ENCODE data around the gene NPHP4. TPM values are rescaled to one million over a fixed set of nuclear protein-coding genes. Genes with fewer than 3 reads are reported as not detected.

NPHP4 gene
- total and polyA plus RNA-seq, 10 of the 15 experiments (the other 5 are each of a cell fraction or from before 2014, with no cell fraction given): 0.16 to 10.5 (median 3.1) TPM

- ChIA-PET CTCF (no interaction called here), SMC1A (ENCODE audit: uncharacterized antibody, unreplicated experiment) (no interaction called here), RAD21 (ENCODE audit: unreplicated experiment) (no interaction called here), POLR2A (no interaction called here)
- no peaks in the 10 kb centered on the region for H3K9me3 ChIP-seq (replicated peaks; ENCODE audit: control insufficient read depth, insufficient read depth, low read length)
- H2AFZ ChIP-seq (ENCODE audit: control insufficient read depth, low read depth, low read length): no peak overlapping the region
- no peaks in the 10 kb centered on the region for H3K79me2 ChIP-seq (ENCODE audit: control insufficient read depth, insufficient read depth, low read length)
- intact Hi-C loops (cut with micrococcal nuclease; ENCODE audit: unreplicated experiment) (no loop called here), in situ Hi-C loops (cut with MboI) (no loop called here)
- DNase-seq (ENCODE audit: low read depth, low spot score): no peak
- no peak overlapping the region for H3K27ac ChIP-seq (ENCODE audit: control insufficient read depth, insufficient read depth)
- no peak for TF ChIP-seq IKZF1 (conservative IDR thresholded peaks at IDR 0.05)
- TF ChIP-seq HCFC1 (IDR thresholded peaks at IDR 0.05; ENCODE audit: low read length): no peak
- TF ChIP-seq STAT1 (conservative IDR thresholded peaks at IDR 0.05): no peak
- TF ChIP-seq SREBF1 (IDR thresholded peaks at IDR 0.05; ENCODE audit: low read length): no peak
- no peak for TF ChIP-seq BRCA1 (IDR thresholded peaks at IDR 0.05; ENCODE audit: low read depth, low read length)
- no peak for TF ChIP-seq ZZZ3 (IDR thresholded peaks at IDR 0.05; ENCODE audit: control insufficient read depth, insufficient read length, low read depth)
- no peak for TF ChIP-seq EGR1 (IDR thresholded peaks at IDR 0.05; ENCODE audit: borderline replicate concordance in 1 of 2, low read depth in 2 of 2, low read length in 2 of 2)
- no peak for TF ChIP-seq RCOR1 (conservative IDR thresholded peaks at IDR 0.05; ENCODE audit: low read depth, low read length)
- no peak for TF ChIP-seq NRF1 (conservative IDR thresholded peaks at IDR 0.05; ENCODE audit: low read depth, low read length)
- no peak for TF ChIP-seq CHD1 (IDR thresholded peaks at IDR 0.05; ENCODE audit: low read depth, low read length)
- no peak for TF ChIP-seq SMC3 (IDR thresholded peaks at IDR 0.05; ENCODE audit: borderline replicate concordance, low read length)
- no peak for TF ChIP-seq MTA2 (IDR thresholded peaks at IDR 0.05; ENCODE audit: low read depth)
- no peak for TF ChIP-seq CUX1 (IDR thresholded peaks at IDR 0.05; ENCODE audit: insufficient replicate concordance, low read depth, low read length)
- 94% methylated on average over 10 of the region's 10 CpGs for WGBS (ENCODE audit: insufficient coverage, insufficient replicate concordance, low lambda C conversion rate, missing lambda C conversion rate)
- FAIRE-seq: no peak
- BruUV-seq (replicated peaks): no TSS peak
- no peak for ATAC-seq
- H3K9ac ChIP-seq (ENCODE audit: control insufficient read depth, insufficient read depth, low read length): no peak overlapping the region
- H3K4me3 ChIP-seq: no peak overlapping the region
- H3K4me1 ChIP-seq (ENCODE audit: control insufficient read depth, insufficient read depth, low read length): no peaks in the 10 kb centered on the region
- H3K27me3 ChIP-seq (replicated peaks in 1 of 2; ENCODE audit: control insufficient read depth in 2 of 2, insufficient read depth in 2 of 2, low read length in 1 of 2): no peaks in the 10 kb centered on the region
- no peaks in the 10 kb centered on the region; a peak in 1 of 4 replicates for H3K36me3 ChIP-seq (ENCODE audit: control insufficient read depth in 2 of 2, insufficient read depth in 2 of 2, low read length in 1 of 2)
- H4K20me1 ChIP-seq (ENCODE audit: control insufficient read depth, insufficient read depth): no peaks in the 10 kb centered on the region
- H3K4me2 ChIP-seq (ENCODE audit: control insufficient read depth, insufficient read depth): no peak overlapping the region
Observed at GRCh38 chr1:5886140-5886483, 106.1 kb downstream of the NPHP4 start.

Measured in GM12878 (cell line).